ENCODE measurements around the gene GSTM3. TPM values are rescaled to one million over a fixed set of nuclear protein-coding genes. Genes with fewer than 3 reads are reported as not detected.

The GSTM3 gene
- total and polyA plus RNA-seq, 2 of the 13 experiments (the other 11 are each of a cell fraction or from before 2014, with no cell fraction given), result 127 to 142 TPM

DNA sequence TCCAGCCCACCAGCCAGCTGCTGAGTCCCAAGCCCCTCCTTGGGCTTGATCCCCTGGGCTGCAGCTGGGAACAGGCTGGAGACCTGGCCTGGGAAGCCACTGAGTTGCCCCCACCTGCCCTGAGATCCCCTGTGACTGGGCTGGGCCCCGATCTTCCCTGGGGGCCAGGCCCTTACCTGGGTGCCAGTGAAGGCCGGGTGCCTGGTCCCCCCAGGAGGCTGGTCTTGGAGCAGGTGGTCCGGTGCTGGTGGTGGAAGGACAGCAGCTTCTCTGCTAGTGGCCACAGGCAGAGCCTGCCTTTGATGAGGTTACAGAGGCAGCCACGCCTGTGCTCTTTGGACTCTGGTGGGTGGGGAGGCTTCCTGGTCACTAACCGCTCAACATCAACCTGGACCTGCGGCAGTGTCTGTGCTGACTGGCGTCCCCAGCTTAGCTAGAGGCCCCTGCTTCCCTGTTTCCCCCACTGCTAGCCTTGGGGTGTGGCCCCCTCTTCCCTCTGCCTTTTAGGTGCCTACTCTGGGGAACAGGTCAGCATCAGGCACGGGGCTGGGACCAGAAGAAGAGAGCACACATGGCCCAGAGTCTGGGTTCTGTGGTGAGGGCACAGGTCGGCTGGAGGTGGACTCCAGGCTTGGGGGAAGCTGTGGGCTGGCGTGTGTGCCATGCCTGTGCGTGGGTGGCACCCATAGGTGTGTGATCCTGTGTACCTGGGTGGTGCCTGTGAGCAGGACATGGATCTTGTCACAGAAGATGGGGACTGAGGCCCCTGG lies 23.0 kb upstream of the GSTM3 start, which contains the start of gene EPS8L3 (continued):
- TF ChIP-seq HINFP (CRISPR knock-in tag; IDR thresholded peaks at IDR 0.05; ENCODE audit: low read depth) (peak; percentile 66; the same call in 1 of the 2 replicates), ZBTB33 (CRISPR knock-in tag; IDR thresholded peaks at IDR 0.05) (peak; percentile 20; the same call in 1 of the 2 replicates), ZSCAN9 (CRISPR knock-in tag; IDR thresholded peaks at IDR 0.05; ENCODE audit: borderline replicate concordance) (no peak), ZNF557 (CRISPR knock-in tag; IDR thresholded peaks at IDR 0.05) (no peak), U2AF2 (IDR thresholded peaks at IDR 0.05; ENCODE audit: low read depth, low read length) (no peak), LRRFIP1 (CRISPR knock-in tag; conservative IDR thresholded peaks at IDR 0.05) (no peak), ZNF281 (CRISPR knock-in tag; IDR thresholded peaks at IDR 0.05; ENCODE audit: borderline replicate concordance) (0 out of 2 replicates have a peak, but pooled peaks have one; percentile 38), NR3C1 (CRISPR knock-in tag; IDR thresholded peaks at IDR 0.05) (no peak), PAF1 (CRISPR knock-in tag; IDR thresholded peaks at IDR 0.05) (no peak), KDM5B (CRISPR knock-in tag; IDR thresholded peaks at IDR 0.05; ENCODE audit: borderline replicate concordance) (peak; percentile 93), ZBTB1 (CRISPR knock-in tag; IDR thresholded peaks at IDR 0.05; ENCODE audit: borderline replicate concordance) (no peak), DR1 (CRISPR knock-in tag; IDR thresholded peaks at IDR 0.05) (peak; percentile 28; the same call in 1 of the 2 replicates), ZNF33B (CRISPR knock-in tag; IDR thresholded peaks at IDR 0.05) (no peak), ZNF354B (CRISPR knock-in tag; IDR thresholded peaks at IDR 0.05) (peak; percentile 40; the same call in 1 of the 2 replicates), TSC22D2 (CRISPR knock-in tag; IDR thresholded peaks at IDR 0.05; ENCODE audit: borderline replicate concordance) (peak; percentile 78; the same call in 1 of the 2 replicates), ATF4 (CRISPR knock-in tag; IDR thresholded peaks at IDR 0.05) (no peak), PCBP1 (IDR thresholded peaks at IDR 0.05; ENCODE audit: borderline replicate concordance, low read depth, low read length) (no peak), ZNF850 (CRISPR knock-in tag; conservative IDR thresholded peaks at IDR 0.05) (no peak)

Measured in HepG2 (cell line).